COR-L47 (cell line): ENCODE results near the gene RTBDN.

Experiments
- DNase-seq: peaks from one replicate; lab custom pipeline; 2025; lab: John Stamatoyannopoulos, UW

Gene RTBDN

GRCh38 chr19:12792051-12792852, 42.1 kb downstream of the RTBDN start:
- DNase-seq = peak; percentile 66

- peak; percentile 94 for DNase-seq
Measured at GRCh38 chr19:12791345-12792050, 42.9 kb downstream of the RTBDN start, which contains the start of gene JUNB. JUNB (plus strand) TSS chr19:12791486; CDS start chr19:12791772, 286 bp downstream.

- DNase-seq = no peak
Measured at GRCh38 chr19:12790628-12791344, 43.6 kb downstream of the RTBDN start.

- peak; percentile 96 for DNase-seq
Measured at GRCh38 chr19:12789904-12790619, 44.3 kb downstream of the RTBDN start.

- DNase-seq = peak; percentile 24
Measured at GRCh38 chr19:12789098-12789903, 45.1 kb downstream of the RTBDN start.

- DNase-seq = peak; percentile 70
Measured at GRCh38 chr19:12788682-12789097, 45.7 kb downstream of the RTBDN start.

GRCh38 chr19:12788042-12788681, 46.2 kb downstream of the RTBDN start:
- no peak for DNase-seq

- DNase-seq = no peak
Measured at GRCh38 chr19:12787458-12787857, 46.9 kb downstream of the RTBDN start.

GRCh38 chr19:12786952-12787351, 47.4 kb downstream of the RTBDN start:
- no peak for DNase-seq

- DNase-seq = no peak
Measured at GRCh38 chr19:12786141-12786870, 48.1 kb downstream of the RTBDN start.

GRCh38 chr19:12785431-12786031, 48.8 kb downstream of the RTBDN start:
- DNase-seq = no peak

- DNase-seq = no peak
Measured at GRCh38 chr19:12784871-12785430, 49.4 kb downstream of the RTBDN start.

GRCh38 chr19:12784394-12784870, 49.9 kb downstream of the RTBDN start:
- no peak for DNase-seq

- no peak for DNase-seq
Measured at GRCh38 chr19:12783849-12784393, 50.5 kb downstream of the RTBDN start.

- peak; percentile 32 for DNase-seq
Measured at GRCh38 chr19:12783291-12783848, 51.0 kb downstream of the RTBDN start.

GRCh38 chr19:12782424-12783290, 51.7 kb downstream of the RTBDN start:
- DNase-seq = peak; percentile 94

- no peak for DNase-seq
Measured at GRCh38 chr19:12782174-12782423, 52.3 kb downstream of the RTBDN start.
